Hepatocyte (in vitro differentiated cells): ENCODE results near the gene SLC30A4. TPM values are rescaled to one million over a fixed set of nuclear protein-coding genes. Genes with fewer than 3 reads are reported as not detected.

ENCODE experiments used
- DNase-seq: peaks from one replicate; pipeline ENCODE4 v3.0.0-alpha.2; 2016; ENCODE audit warnings: low spot score
- H2AFZ ChIP-seq: fragments of 200-600 bp; sonication (generic); 2 replicates; pipeline ENCODE4 v1.6.0; 2016; ENCODE audit warnings: antibody characterized with exemption, mild to moderate bottlenecking
- H3K27ac ChIP-seq: fragments of 200-600 bp; sonication (generic); 2 replicates; pipeline ENCODE4 v1.5.1; 2016; ENCODE audit warnings: mild to moderate bottlenecking
- H3K27me3 ChIP-seq: fragments of 200-600 bp; sonication (generic); 2 replicates; pipeline ENCODE4 v1.6.1; 2016
- H3K36me3 ChIP-seq: fragments of 200-600 bp; sonication (generic); replicated peaks from 2 replicates; pipeline ENCODE4 v1.5.1; 2016; ENCODE audit warnings: low read depth; ENCODE audit not compliant: insufficient read depth
- H3K4me1 ChIP-seq: fragments of 200-600 bp; sonication (generic); 2 replicates; pipeline ENCODE4 v1.5.1; 2016; ENCODE audit warnings: mild to moderate bottlenecking, moderate library complexity; ENCODE audit not compliant: insufficient read depth
- H3K4me2 ChIP-seq: fragments of 200-600 bp; sonication (generic); 2 replicates; pipeline ENCODE4 v1.6.0; 2016
- H3K4me3 ChIP-seq: fragments of 200-600 bp; sonication (generic); 2 replicates; pipeline ENCODE4 v1.5.1; 2016; ENCODE audit warnings: mild to moderate bottlenecking
- H3K79me2 ChIP-seq: fragments of 200-600 bp; sonication (generic); 2 replicates; pipeline ENCODE4 v1.6.0; 2017; ENCODE audit warnings: mild to moderate bottlenecking
- H3K9me2 ChIP-seq: fragments of 200-600 bp; sonication (generic); replicated peaks from 2 replicates; pipeline ENCODE4 v1.6.0; 2017; ENCODE audit warnings: mild to moderate bottlenecking; ENCODE audit not compliant: insufficient read depth
- H3K9me3 ChIP-seq: fragments of 200-600 bp; sonication (generic); 2 replicates; pipeline ENCODE4 v1.5.1; 2016; ENCODE audit warnings: low read depth, mild to moderate bottlenecking
- H4K20me1 ChIP-seq: fragments of 200-600 bp; sonication (generic); 2 replicates; pipeline ENCODE4 v1.6.0; 2016; ENCODE audit warnings: mild to moderate bottlenecking; ENCODE audit not compliant: insufficient read depth, poor library complexity, severe bottlenecking
- EZH2 ChIP-seq: fragments of 200-600 bp; sonication (generic); IDR thresholded peaks from 2 replicates; pipeline ENCODE4 v1.6.1; 2016; ENCODE audit warnings: antibody characterized with exemption, mild to moderate bottlenecking, borderline replicate concordance
- EZH2phosphoT487 ChIP-seq: fragments of 200-600 bp; sonication (generic); IDR thresholded peaks from one replicate; pipeline ENCODE4 v1.6.1; 2018; ENCODE audit warnings: antibody characterized with exemption, mild to moderate bottlenecking, low read depth, moderate library complexity; ENCODE audit not compliant: unreplicated experiment, severe bottlenecking
- WGBS: methylation state at CpG from one replicate; pipeline ENCODE4 v1.1.6; 2016; ENCODE audit warnings: low lambda C conversion rate; ENCODE audit errors: missing lambda C conversion rate; 5-methylcytosine and 5-hydroxymethylcytosine counted together
- polyA plus RNA-seq: library from polyadenylated mRNA; unstranded; fragments of >200 nt; fragmentation: Nextera tagmentation; extraction: Ambion mirVana; gene quantifications from 2 replicates; pipeline ENCODE4 v1.2.1, GENCODE V29; 2016
- total RNA-seq: library from RNA; depleted of rRNA; stranded (reverse); fragments of >200 nt; gene quantifications from 2 replicates; pipeline ENCODE4 v1.2.3, GENCODE V29; 2014
- TF ChIP-seq, protein P1 (sequence below): fragments of 200-600 bp; sonication (generic); IDR thresholded peaks from 2 replicates; pipeline ENCODE4 v1.5.1; 2016; ENCODE audit warnings: antibody characterized with exemption, mild to moderate bottlenecking; ENCODE audit not compliant: poor library complexity

Gene SLC30A4
- total and polyA plus RNA-seq, 2 experiments from 2014 or later, result 2.9 to 4.1 TPM

DNA sequence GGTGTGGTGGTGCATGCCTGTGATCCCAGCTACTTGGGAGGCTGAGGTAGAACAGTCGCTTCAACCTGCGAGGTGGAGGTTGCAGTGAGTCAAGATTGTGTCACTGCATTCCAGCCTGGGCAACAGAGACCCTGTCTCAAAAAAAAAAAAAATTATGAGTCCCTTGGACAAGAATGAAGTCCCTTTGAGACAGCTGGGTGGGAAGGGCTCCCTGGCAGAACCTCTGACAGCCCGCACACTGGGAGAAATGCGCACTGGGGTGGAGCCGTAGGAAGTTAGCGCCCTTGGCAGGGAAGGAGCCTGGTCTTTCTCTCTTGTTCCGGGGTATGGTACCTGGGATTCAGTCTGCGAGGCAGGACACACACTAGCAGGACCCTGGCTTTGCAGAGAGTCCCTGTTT is 51.4 kb downstream of the SLC30A4 start:
- no peak overlapping the region for H3K4me3 ChIP-seq
- no peaks in the 10 kb centered on the region for H3K4me1 ChIP-seq
- no peaks in the 10 kb centered on the region for H3K27me3 ChIP-seq
- H3K27ac ChIP-seq, result no peak overlapping the region
- DNase-seq, result no peak
- no peaks in the 10 kb centered on the region for H4K20me1 ChIP-seq
- H3K9me3 ChIP-seq, result no peaks in the 10 kb centered on the region
- no peaks in the 10 kb centered on the region for H3K79me2 ChIP-seq
- no peak overlapping the region for H3K4me2 ChIP-seq
- H2AFZ ChIP-seq, result no peak overlapping the region
- no peaks in the 10 kb centered on the region for H3K9me2 ChIP-seq
- 71% methylated on average over 8 of the region's 8 CpGs for WGBS
- TF ChIP-seq EZH2phosphoT487, result no peak
- TF ChIP-seq, protein P1, sequence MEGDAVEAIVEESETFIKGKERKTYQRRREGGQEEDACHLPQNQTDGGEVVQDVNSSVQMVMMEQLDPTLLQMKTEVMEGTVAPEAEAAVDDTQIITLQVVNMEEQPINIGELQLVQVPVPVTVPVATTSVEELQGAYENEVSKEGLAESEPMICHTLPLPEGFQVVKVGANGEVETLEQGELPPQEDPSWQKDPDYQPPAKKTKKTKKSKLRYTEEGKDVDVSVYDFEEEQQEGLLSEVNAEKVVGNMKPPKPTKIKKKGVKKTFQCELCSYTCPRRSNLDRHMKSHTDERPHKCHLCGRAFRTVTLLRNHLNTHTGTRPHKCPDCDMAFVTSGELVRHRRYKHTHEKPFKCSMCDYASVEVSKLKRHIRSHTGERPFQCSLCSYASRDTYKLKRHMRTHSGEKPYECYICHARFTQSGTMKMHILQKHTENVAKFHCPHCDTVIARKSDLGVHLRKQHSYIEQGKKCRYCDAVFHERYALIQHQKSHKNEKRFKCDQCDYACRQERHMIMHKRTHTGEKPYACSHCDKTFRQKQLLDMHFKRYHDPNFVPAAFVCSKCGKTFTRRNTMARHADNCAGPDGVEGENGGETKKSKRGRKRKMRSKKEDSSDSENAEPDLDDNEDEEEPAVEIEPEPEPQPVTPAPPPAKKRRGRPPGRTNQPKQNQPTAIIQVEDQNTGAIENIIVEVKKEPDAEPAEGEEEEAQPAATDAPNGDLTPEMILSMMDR, result no peak
- TF ChIP-seq EZH2, result no peak
- H3K36me3 ChIP-seq, result no peaks in the 10 kb centered on the region

DNA sequence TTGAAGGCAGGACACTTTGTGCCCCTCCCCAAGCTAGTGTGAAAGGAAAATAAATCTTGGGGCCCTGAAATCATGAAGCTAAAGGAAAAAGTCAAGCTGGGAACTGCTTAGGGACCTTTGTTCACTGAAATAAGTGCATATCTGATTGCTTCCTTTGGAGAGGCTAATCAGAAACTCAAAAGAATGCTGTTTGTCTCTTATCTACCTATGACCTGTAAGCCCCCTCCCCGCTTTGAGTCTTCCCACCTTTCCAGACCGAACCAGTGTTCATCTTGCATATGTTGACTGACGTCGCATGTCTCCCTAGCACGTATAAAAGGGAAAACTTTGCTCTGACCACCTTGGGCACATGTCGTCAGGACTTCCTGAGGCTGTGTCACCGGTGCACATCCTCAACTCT is 53.1 kb downstream of the SLC30A4 start:
- Histone ChIP-seq H3K4me1 (no peaks in the 10 kb centered on the region), H3K9me3 (no peaks in the 10 kb centered on the region), H4K20me1 (no peaks in the 10 kb centered on the region), H3K4me2 (no peak overlapping the region), H3K4me3 (no peak overlapping the region), H3K36me3 (no peaks in the 10 kb centered on the region), H3K27me3 (no peaks in the 10 kb centered on the region), H3K9me2 (no peaks in the 10 kb centered on the region), H2AFZ (no peak overlapping the region), H3K79me2 (no peaks in the 10 kb centered on the region), H3K27ac (no peak overlapping the region)
- DNase-seq, result no peak
- TF ChIP-seq EZH2phosphoT487 (no peak), EZH2 (no peak)
- TF ChIP-seq, protein P1, result no peak
- 29% methylated on average over 7 of the region's 7 CpGs for WGBS

DNA sequence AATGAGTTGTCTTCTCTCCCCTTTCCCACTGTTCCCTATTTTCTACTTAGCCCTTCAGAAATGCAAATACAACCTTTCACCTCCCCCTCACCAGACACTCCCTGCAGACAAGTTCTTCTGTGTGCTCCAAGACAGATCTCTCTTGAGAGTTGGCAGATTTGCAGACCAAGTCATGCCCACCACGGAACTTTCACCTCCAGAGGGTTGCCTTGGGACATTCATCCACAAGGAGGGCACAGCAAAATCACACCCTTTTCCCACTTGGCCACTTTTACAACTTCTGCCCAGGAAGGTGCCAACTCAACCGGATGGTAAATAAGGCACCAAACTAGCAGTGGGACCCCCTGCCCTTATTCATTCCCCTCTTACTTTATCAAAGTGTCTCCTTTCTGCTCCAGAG is 53.5 kb downstream of the SLC30A4 start:
- TF ChIP-seq EZH2phosphoT487, result no peak
- TF ChIP-seq EZH2, result no peak
- TF ChIP-seq, protein P1, result no peak
- WGBS, result 25% methylated on average over 2 of the region's 2 CpGs
- no peaks in the 10 kb centered on the region for H3K9me2 ChIP-seq
- H3K27me3 ChIP-seq, result no peaks in the 10 kb centered on the region
- no peaks in the 10 kb centered on the region for H3K79me2 ChIP-seq
- H3K27ac ChIP-seq, result no peak overlapping the region
- no peaks in the 10 kb centered on the region for H3K9me3 ChIP-seq
- H4K20me1 ChIP-seq, result no peaks in the 10 kb centered on the region
- DNase-seq, result no peak
- H2AFZ ChIP-seq, result no peak overlapping the region
- no peak overlapping the region for H3K4me2 ChIP-seq
- H3K4me3 ChIP-seq, result no peak overlapping the region
- no peaks in the 10 kb centered on the region for H3K36me3 ChIP-seq
- H3K4me1 ChIP-seq, result no peaks in the 10 kb centered on the region

DNA sequence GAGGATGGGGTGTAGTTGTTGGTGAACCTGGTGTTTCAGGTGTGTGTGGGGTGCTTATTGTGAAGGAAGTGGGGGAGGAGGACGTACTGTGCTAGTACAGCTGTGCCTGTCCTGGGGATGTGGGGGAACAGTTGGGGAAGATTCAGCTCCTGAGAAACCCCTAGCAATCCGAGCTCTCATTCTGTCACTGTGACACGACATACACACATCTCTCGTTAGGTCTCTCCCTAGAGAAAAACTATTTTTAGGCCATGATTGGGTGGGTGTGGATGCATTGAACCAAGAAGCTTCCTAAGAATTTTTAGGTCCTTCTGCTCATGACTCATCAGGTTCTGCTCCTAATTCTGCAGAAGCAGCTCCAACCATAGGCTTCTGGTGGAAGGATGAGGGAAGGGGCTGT is 54.3 kb downstream of the SLC30A4 start:
- no peak overlapping the region for H3K4me2 ChIP-seq
- 77% methylated on average over 4 of the region's 4 CpGs for WGBS
- no peaks in the 10 kb centered on the region for H3K4me1 ChIP-seq
- no peaks in the 10 kb centered on the region for H3K9me3 ChIP-seq
- no peak overlapping the region for H3K27ac ChIP-seq
- H3K36me3 ChIP-seq, result no peaks in the 10 kb centered on the region
- H3K9me2 ChIP-seq, result no peaks in the 10 kb centered on the region
- no peaks in the 10 kb centered on the region for H3K79me2 ChIP-seq
- no peak overlapping the region for H3K4me3 ChIP-seq
- no peaks in the 10 kb centered on the region for H4K20me1 ChIP-seq
- DNase-seq, result no peak
- H3K27me3 ChIP-seq, result no peaks in the 10 kb centered on the region
- no peak overlapping the region for H2AFZ ChIP-seq
- TF ChIP-seq, protein P1, result no peak
- TF ChIP-seq EZH2phosphoT487, result no peak
- TF ChIP-seq EZH2, result no peak
